ENCODE results near the gene KLK2.

Gene KLK2

DNA sequence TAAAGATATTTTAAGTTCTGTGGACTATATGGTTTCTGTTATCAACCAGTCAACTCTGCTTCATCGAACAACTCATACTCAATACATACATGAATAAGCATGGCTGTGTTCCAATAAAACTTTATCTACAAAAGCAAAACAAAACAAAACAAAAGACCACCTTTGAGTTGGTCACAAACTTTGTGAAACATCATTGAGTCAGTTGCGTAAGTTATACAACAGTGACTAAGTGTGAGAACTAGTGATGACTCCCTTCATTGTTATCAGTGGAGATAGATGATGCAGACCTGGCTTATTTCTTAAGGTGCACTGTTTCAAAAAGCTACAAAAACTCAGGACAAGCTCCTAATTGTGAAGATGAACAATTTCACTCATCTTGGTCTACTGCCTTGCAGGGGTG is 52.5 kb downstream of the KLK2 start:
- no peak for DNase-seq (ENCODE audit: low spot score)

DNA sequence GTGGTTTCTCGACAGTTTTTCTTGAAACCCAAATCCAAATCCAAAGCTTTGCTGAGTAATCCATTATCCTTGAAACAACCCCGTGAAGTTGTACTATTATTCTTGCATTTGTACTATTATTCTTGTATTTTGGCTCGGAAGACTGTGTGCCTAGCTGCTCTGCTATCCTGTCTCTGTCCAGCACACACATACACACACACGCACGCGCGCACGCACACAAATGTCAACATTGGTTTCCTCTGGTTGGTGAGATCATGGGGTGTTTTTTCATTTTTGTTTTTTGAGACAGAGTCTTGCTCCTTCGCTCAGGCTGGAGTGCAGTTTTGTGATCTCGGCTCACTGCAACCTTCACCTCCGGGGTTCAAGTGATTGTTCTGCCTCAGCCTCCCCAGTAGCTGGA is 52.9 kb downstream of the KLK2 start:
- DNase-seq (ENCODE audit: low spot score): no peak

DNA sequence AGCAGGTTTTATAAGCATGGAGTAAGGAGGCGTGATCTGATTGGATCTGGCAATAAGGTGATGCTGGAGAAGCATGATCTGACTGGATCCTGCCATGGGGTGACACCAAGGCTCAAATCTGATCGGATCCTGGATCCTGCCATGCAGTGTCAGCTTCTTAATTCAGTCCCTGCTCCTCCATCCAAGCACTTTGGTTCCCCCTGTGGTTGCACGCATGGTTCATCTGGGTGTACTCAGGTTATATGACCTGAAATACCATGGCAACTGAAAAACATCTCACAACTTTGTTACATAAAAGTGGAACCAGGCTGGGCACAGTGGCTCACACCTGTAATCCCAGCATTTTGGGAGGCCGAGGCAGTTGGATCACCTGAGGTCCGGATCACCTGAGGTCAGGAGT is 55.6 kb downstream of the KLK2 start:
- no peak for DNase-seq (ENCODE audit: low spot score)

Data from COLO829 (cell line).